GM21825 (cell line): ENCODE results near the gene ZSWIM7.

Experiments used
- ATAC-seq: cut with Tn5 transposase; IDR thresholded peaks from one replicate; pipeline ENCODE4 v1.9.1; 2021; ENCODE audit warnings: mild to moderate bottlenecking, moderate library complexity; ENCODE audit not compliant: unreplicated experiment

Gene ZSWIM7

GRCh38 chr17:15935891-15936290 is 63.6 kb downstream of the ZSWIM7 start:
- no peak for ATAC-seq

GRCh38 chr17:15934866-15935265 is 64.6 kb downstream of the ZSWIM7 start:
- ATAC-seq = no peak

- no peak for ATAC-seq
Measured at GRCh38 chr17:15931394-15931793, 68.1 kb downstream of the ZSWIM7 start.

- ATAC-seq = no peak
Measured at GRCh38 chr17:15930426-15930825, 69.1 kb downstream of the ZSWIM7 start.

GRCh38 chr17:15929941-15930340 is 69.6 kb downstream of the ZSWIM7 start:
- ATAC-seq = no peak

GRCh38 chr17:15928286-15928785 is 71.2 kb downstream of the ZSWIM7 start:
- ATAC-seq = no peak
